SK-N-SH (cell line): ENCODE data around the gene CTCF. TPM values are rescaled to one million over a fixed set of nuclear protein-coding genes. Genes with fewer than 3 reads are reported as not detected.

Experiments used
- CTCF ChIA-PET: fragments of 300-600, 350-600 bp; formaldehyde crosslinking; extraction: SDS; loops from one replicate; lab custom pipeline; 2021; lab: Yijun Ruan, JAX
- POLR2A ChIA-PET: fragments of 350-600 bp; sonication (Branson Sonifier 250); formaldehyde crosslinking; extraction: SDS; loops from one replicate; lab custom pipeline; 2020; ENCODE audit warnings: antibody characterized with exemption, inconsistent platforms; lab: Yijun Ruan, JAX
- DNase-seq: peaks from one replicate; pipeline ENCODE4 v3.0.0; 2012
- H2AFZ ChIP-seq: fragments of 200-600 bp; sonication (generic); 2 replicates; pipeline ENCODE4 v1.8.1; 2016; ENCODE audit warnings: antibody characterized with exemption, mild to moderate bottlenecking, low read depth
- H3F3A ChIP-seq: fragments of 200-600 bp; sonication (generic); replicated peaks from 2 replicates; pipeline ENCODE3; 2016; ENCODE audit warnings: antibody characterized with exemption, mild to moderate bottlenecking; ENCODE audit not compliant: insufficient read depth
- H3K27ac ChIP-seq, 2 experiments: fragments of 200-500 bp in 1 of 2; fragments of 200-600 bp in 1 of 2; sonication (Bioruptor generic) in 1 of 2; sonication (generic), shearing (Covaris generic) in 1 of 2; 2 replicates each; pipeline versions ENCODE4 v1.5.1 to v1.6.1; 2014 to 2016; ENCODE audit warnings: low read depth in 2 of 2, inconsistent platforms in 1 of 2, low read length in 1 of 2, mild to moderate bottlenecking in 1 of 2, mixed read lengths in 1 of 2
- H3K27me3 ChIP-seq: fragments of 200-600 bp; sonication (generic), shearing (Covaris generic); 2 replicates; pipeline ENCODE4 v1.6.1; 2016; ENCODE audit warnings: mixed run types; ENCODE audit not compliant: insufficient read depth
- H3K36me3 ChIP-seq, 2 experiments: fragments of 200-500 bp in 1 of 2; fragments of 200-600 bp in 1 of 2; sonication (Bioruptor generic) in 1 of 2; sonication (generic) in 1 of 2; replicated peaks in 1 of 2; 2 replicates each; pipeline versions ENCODE3 to v1.5.1; 2014 to 2016; ENCODE audit warnings: low read length in 1 of 2, mild to moderate bottlenecking in 1 of 2; ENCODE audit not compliant: insufficient read depth in 2 of 2, control insufficient read depth in 1 of 2
- H3K4me1 ChIP-seq, 2 experiments: fragments of 200-500 bp in 1 of 2; fragments of 200-600 bp in 1 of 2; sonication (Bioruptor generic) in 1 of 2; sonication (generic), shearing (Covaris generic) in 1 of 2; 2 replicates each; pipeline versions ENCODE4 v1.5.1 to v1.6.1; 2014 to 2016; ENCODE audit warnings: low read depth in 1 of 2, low read length in 1 of 2, mixed run types in 1 of 2; ENCODE audit not compliant: insufficient read depth in 2 of 2, control insufficient read depth in 1 of 2
- H3K4me2 ChIP-seq: fragments of 200-600 bp; sonication (generic), shearing (Covaris generic); 2 replicates; pipeline ENCODE4 v1.6.1; 2017; ENCODE audit warnings: mixed run types
- H3K4me3 ChIP-seq, 2 experiments: fragments of 200-500 bp in 1 of 2; fragments of 200-600 bp in 1 of 2; sonication (Bioruptor generic) in 1 of 2; sonication (generic), shearing (Covaris generic) in 1 of 2; 2 replicates each; pipeline versions ENCODE4 v1.5.1 to v1.8.1; 2014 to 2016; ENCODE audit warnings: low read depth in 2 of 2, inconsistent platforms in 1 of 2, low read length in 1 of 2, mild to moderate bottlenecking in 1 of 2, mixed read lengths in 1 of 2, moderate library complexity in 1 of 2
- H3K79me2 ChIP-seq: fragments of 200-600 bp; sonication (generic); 2 replicates; pipeline ENCODE4 v1.8.1; 2017; ENCODE audit warnings: mild to moderate bottlenecking; ENCODE audit not compliant: insufficient read depth
- H3K9ac ChIP-seq: fragments of 200-600 bp; sonication (generic); 2 replicates; pipeline ENCODE4 v1.6.1; 2017; ENCODE audit warnings: mixed run types
- H3K9me2 ChIP-seq: fragments of 200-600 bp; sonication (generic); 2 replicates; pipeline ENCODE4 v1.6.1; 2017; ENCODE audit warnings: mixed run types
- H3K9me3 ChIP-seq: fragments of 200-600 bp; sonication (generic); 2 replicates; pipeline ENCODE4 v1.6.1; 2017; ENCODE audit warnings: mixed run types, mild to moderate bottlenecking, moderate library complexity
- H4K20me1 ChIP-seq: fragments of 200-600 bp; sonication (generic); 2 replicates; pipeline ENCODE4 v1.6.1; 2017; ENCODE audit warnings: mild to moderate bottlenecking, mixed run types; ENCODE audit not compliant: insufficient read depth
- CTCF ChIP-seq: fragments of 200-600 bp; sonication (generic); IDR thresholded peaks from 2 replicates; pipeline ENCODE4 v1.6.1; 2017; ENCODE audit warnings: antibody characterized with exemption, mild to moderate bottlenecking, moderate library complexity
- EZH2phosphoT487 ChIP-seq: fragments of 200-600 bp; sonication (generic); IDR thresholded peaks from 2 replicates; pipeline ENCODE4 v1.6.1; 2017; ENCODE audit warnings: low read depth, mixed run types, mild to moderate bottlenecking, antibody characterized with exemption, moderate library complexity, borderline replicate concordance
- GATA2 ChIP-seq: sonication (generic); formaldehyde crosslinking; IDR thresholded peaks from 2 replicates; pipeline ENCODE4 v1.5.0; 2020; ENCODE audit warnings: mild to moderate bottlenecking, missing genetic modification reagents
- MAX ChIP-seq: IDR thresholded peaks from 2 replicates; pipeline ENCODE4 v1.4.0; 2012; ENCODE audit warnings: low read depth
- MEF2A ChIP-seq: IDR thresholded peaks from 2 replicates; pipeline ENCODE4 v1.4.0; 2012; ENCODE audit warnings: low read depth, borderline replicate concordance
- NRF1 ChIP-seq: IDR thresholded peaks from 2 replicates; pipeline ENCODE4 v1.6.1; 2012; ENCODE audit warnings: low read depth, mild to moderate bottlenecking, low read length
- TEAD4 ChIP-seq: IDR thresholded peaks from 2 replicates; pipeline ENCODE4 v1.4.0; 2012; ENCODE audit warnings: mild to moderate bottlenecking, borderline replicate concordance; ENCODE audit not compliant: insufficient read depth
- ZBTB33 ChIP-seq: IDR thresholded peaks from 2 replicates; pipeline ENCODE4 v1.4.0; 2012; ENCODE audit warnings: low read depth, borderline replicate concordance
- WGBS: methylation state at CpG from one replicate; pipeline ENCODE4 v1.1.6; 2017; ENCODE audit warnings: low lambda C conversion rate; 5-methylcytosine and 5-hydroxymethylcytosine counted together
- polyA plus RNA-seq, 3 experiments: library from polyadenylated mRNA; depleted of rRNA; stranded (reverse); fragments of >200 nt; gene quantifications; 2 replicates each; pipeline ENCODE4 v1.2.3, GENCODE V29; 2012

The CTCF gene
- polyA plus RNA-seq, 1 of the 3 experiments (the other 2 are of a cell fraction): 19.6 TPM

GRCh38 chr16:67543582-67543981, 18.7 kb upstream of the CTCF start:
- Histone ChIP-seq H3K27me3 (no peaks in the 10 kb centered on the region), H3K27ac (no peak overlapping the region), H3K9ac (no peak overlapping the region), H3K4me3 (no peak overlapping the region), H3F3A (peaks cover 9% of the 10 kb centered on the region), H3K79me2 (peaks cover 19% of the 10 kb centered on the region; the same call in 1 of the 2 replicates), H4K20me1 (peaks cover 46% of the 10 kb centered on the region), H3K36me3 (peaks cover 34 to 59% of the 10 kb centered on the region in 2 experiments), H3K9me3 (no peaks in the 10 kb centered on the region), H3K9me2 (no peaks in the 10 kb centered on the region), H3K4me1 (no peaks in the 10 kb centered on the region), H2AFZ (no peak overlapping the region), H3K4me2 (no peak overlapping the region)
- DNase-seq: no peak
- 94% methylated on average over 6 of the region's 6 CpGs for WGBS
- CTCF ChIA-PET: interaction anchor here (0.9 to 15.5 kb wide), 8 partner anchors 12 to 125 kb away, joined by 3 to 263 read pairs (median 10); partner anchors contain the start of genes CARMIL2, CTCF and RIPOR1
- POLR2A ChIA-PET: interaction anchor here (1.2 kb wide), 1 partner anchor 110 kb away, joined by 4 read pairs; no protein-coding TSS in a partner anchor
- TF ChIP-seq MEF2A (no peak), EZH2phosphoT487 (no peak), TEAD4 (no peak), CTCF (no peak), ZBTB33 (no peak)

- ChIA-PET CTCF (interaction anchor here (0.9 to 15.5 kb wide), 11 partner anchors 8 to 124 kb away, joined by 3 to 263 read pairs (median 8); partner anchors contain the start of genes CARMIL2, CTCF and RIPOR1), POLR2A (no interaction called here)
- Histone ChIP-seq H3K79me2 (peaks cover 12% of the 10 kb centered on the region; the same call in 1 of the 2 replicates), H2AFZ (no peak overlapping the region), H3K27ac (no peak overlapping the region), H3F3A (peaks cover 9% of the 10 kb centered on the region), H3K27me3 (no peaks in the 10 kb centered on the region), H3K4me2 (no peak overlapping the region), H3K4me1 (no peaks in the 10 kb centered on the region), H4K20me1 (peaks cover 38% of the 10 kb centered on the region), H3K4me3 (no peak overlapping the region), H3K9me3 (no peaks in the 10 kb centered on the region), H3K36me3 (peaks cover 34 to 59% of the 10 kb centered on the region in 2 experiments), H3K9me2 (no peaks in the 10 kb centered on the region), H3K9ac (no peak overlapping the region)
- WGBS: 80% methylated on average over 8 of the region's 13 CpGs
- peak; percentile 37 for DNase-seq
- TF ChIP-seq MAX (no peak), GATA2 (CRISPR knock-in tag) (no peak), NRF1 (no peak), CTCF (peak; percentile 25; the same call in 1 of the 2 replicates), ZBTB33 (no peak)
These were observed 17.9 kb upstream of the CTCF start for GRCh38 chr16:67544329-67544841.
